Measurements from ENCODE around the gene PIK3R1.

The PIK3R1 gene

DNA sequence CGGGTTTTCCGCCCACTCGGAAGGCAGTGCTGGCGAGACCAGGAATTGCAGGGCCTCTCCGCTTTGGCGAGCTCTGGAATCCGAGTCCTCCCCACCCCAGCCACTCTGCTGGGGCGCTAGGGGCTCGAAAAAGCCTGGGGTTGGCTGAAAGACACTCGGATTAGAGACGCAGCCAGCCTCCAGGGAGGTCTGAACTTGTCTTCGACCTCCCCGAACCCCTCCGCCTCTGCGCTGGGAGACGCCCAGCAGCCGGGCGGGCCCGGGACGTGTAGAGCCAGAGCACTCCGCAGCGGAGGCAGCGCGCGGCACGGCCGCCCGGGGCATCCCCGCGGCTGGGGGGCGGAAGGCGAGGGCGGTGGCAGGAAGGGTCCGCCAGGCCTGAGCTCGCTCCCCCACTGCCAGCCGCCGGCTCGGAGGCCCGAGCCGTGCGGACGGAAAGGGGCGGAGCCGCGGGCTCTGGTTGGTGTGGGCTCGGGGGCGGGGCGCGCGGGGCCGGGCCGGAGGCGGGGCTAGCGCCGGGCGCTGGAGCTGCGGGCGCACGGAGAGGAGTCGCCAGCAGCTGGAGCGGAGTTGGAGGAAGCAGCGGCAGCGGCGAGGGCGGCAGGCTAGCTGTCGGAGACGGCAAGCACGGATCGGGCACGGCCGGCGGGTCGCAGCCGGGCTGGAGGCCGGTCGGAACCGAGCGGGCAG is at the start of gene PIK3R1:
PIK3R1 (plus strand) TSS at position 549 of the 690 bp plus-strand sequence. CDS start 10,920 bp downstream, outside the sequence.
- DNase-seq: peak in 1 of 2 experiments; percentile 59

DNA sequence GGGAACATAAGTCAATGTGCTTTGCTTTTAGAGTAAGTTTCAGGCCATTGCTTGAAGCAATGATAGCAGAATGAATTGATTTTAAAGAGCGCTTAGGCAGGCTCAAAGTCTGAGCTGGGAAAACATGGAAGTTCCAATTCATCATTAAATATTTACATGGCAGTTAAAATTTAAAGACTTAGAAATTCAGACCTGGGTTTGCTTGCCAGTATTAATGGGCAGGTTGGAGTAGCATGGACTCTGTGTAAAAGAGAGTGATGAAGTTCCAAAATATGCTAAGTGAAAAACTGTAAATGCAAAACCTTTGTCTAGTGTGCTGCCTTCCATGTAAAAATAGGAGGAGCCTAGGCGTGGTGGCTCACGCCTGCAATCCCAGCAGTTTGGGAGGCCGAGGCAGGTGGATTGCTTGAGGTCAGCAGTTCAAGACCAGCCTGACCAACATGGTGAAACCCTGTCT is 48.3 kb upstream of the PIK3R1 start:
- DNase-seq: no peak

DNA sequence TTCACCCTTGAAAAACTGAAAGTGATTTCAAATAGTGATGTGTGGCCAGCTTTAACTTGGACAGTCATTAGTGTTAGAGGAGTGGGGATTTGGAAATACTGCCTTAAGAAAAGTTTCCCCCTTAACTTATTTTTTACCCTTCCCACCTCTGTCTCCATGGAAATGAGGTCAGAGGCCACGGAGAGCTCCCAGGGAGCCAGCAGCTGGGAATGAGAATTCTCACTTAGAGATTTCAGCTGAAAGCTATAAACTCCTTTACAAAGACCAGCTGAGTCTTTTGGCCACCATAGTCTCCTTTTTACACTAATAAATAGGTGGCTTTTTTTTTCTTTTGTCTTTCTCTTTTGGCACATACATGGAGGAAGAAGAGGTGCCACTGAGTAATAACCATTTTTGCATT is 45.7 kb upstream of the PIK3R1 start:
- DNase-seq: no peak

DNA sequence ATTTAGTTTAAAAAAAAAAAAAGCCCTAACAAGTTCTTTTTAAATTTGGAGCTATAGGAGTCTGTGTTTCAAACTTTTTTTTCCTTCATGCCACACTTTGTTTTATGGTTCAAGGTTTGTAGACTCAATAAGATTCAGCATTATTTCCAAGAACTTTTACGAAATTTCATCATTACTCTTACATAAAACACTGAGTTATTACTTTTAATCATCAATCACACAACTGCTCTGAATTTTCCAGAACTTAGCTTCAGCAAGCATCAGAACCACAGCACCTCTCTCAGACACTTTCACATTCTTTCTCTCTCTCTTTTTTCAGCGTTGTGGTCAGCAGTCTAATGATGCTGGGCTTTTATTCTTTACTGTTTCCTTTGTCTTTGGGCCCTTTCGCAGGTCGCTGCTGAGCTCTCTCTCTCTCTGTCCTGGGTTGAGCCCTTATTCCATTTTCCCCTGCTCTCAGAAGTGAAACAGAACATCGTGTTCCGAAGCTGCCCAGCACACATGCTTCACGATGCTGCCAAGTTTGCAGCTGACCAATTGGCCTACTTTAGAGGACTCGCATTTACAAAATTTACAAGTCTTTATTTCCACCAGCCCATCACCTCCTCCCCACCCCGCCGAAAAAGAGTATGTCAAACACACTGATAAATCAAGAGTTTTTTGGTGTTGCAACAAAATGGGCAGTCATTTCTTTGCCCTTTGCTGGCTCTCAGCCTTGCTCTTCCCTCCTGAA is 44.6 kb upstream of the PIK3R1 start:
- peak in 1 of 2 experiments; percentile 49 for DNase-seq

DNA sequence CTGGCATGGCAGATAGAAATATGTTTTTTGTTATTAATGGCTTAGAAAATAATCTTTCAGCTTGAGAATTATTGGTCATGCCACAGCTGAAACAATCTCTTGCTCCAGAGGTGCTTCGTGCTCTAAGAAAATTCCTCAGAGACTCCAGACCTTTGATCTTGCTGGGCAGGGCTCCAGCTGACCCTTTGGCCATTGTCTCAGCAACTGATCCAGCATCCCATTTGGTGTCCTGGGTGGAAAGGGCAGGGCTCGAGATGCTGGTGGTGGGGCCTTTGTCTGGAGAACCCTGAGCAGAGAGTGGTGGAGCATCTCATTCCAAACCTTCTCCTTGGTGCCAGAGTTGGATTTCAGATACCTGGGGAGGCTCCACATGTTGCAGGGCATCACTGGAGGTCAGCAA is 43.2 kb upstream of the PIK3R1 start:
- DNase-seq: no peak

DNA sequence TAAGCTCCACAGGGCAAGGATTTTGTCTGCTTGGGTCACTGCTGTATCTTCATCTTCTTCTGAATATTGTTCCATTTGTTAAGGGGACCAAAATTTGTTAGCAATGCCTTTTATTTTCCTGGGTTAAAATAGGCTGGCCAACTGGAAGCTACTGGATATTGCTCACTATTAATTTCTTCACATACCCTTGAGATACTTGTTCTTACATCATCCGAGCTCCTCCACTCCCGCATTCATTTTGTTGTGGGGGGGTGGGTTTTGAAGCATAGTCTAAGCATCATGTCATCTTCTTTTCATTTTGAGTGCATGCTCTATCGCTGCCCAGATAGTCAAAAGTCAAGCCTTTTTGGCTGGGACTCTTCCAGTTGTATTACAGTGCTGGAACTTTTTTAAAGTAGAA is 42.5 kb upstream of the PIK3R1 start:
- no peak for DNase-seq

DNA sequence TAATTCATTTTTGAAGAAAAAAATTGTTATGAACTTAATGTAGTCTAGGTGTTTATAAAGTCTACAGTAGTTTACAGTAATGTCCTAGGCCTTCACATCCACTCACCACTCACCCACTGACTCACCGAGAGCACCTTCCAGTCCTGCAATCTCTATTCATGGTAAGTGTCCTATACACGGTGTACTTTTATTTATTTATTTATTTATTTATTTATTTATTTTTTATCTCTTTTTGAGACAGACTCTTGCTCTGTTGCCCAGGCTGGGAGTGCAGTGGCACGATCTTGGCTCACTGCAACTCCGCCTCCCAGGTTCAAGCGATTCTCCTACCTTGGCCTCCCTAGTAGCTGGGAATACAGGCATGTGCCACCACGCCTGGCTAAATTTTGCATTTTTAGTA is 39.3 kb upstream of the PIK3R1 start:
- DNase-seq: no peak

DNA sequence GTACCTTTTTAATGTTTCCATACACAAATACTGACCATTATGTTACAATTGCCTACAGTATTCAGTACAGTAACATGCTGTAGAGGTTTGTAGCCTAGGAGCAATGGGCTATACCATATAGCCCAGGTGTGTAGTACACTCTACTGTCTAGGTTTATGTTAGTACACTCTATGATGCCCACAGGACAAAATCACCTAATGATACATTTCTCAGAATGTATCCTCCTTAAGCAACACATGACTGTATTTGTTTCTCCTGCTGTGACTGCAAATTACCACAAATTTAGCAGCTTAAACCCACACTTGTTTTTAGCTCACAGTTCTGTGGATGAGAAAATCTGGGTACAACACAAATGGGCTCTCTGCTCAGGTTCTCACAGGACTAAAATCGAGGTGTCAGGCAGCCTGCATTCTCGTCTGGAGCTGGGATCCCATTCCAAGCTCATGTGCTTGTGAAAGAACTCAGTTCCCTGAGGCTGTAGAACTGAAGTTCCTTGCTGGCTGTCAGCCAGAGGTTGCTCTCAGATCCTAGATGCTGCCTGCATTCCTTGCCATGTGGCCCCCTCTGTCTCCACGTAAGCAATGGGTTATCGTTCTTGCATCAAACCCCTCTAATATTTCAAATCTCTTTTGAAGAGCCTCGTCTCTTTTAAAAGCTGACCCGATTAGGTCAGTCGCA is 38.6 kb upstream of the PIK3R1 start:
- DNase-seq: no peak

DNA sequence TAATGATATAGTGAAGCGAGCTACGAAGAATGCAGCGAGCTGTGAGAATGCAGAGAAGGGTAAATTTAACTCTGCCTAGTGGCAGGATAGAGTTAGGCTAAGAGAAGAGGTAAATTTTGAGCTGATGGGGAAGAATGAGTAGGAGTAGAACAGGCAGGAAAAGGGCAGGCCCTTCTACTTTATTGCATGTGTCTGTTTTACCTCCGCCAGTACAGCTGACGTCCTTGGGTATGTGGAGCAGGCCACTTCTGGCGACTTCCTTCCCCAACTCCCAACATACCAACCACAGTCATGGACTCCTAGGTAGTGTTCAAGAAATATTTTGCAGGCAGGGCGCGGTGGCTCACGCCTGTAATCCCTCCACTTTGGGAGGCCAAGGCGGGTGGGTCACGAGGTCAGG is 37.9 kb upstream of the PIK3R1 start:
- no peak for DNase-seq

DNA sequence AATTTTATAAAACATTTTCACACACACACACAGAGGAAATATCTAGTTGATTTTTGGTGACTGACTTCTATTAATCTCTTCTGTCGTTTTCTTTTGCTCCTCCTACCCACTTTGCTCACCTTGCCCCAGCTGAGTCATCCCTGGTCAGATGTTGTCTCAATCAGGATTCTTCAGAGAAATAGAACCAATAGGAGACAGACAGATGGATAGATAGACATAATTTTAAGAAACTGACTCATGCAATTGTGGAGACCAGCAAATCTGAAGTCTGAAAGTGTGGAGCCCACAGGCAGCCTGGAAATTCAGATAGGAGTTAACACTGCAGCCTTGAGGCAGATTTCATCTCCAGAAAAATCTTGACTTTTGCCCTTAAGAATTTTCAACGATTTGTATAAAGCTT is 37.0 kb upstream of the PIK3R1 start:
- DNase-seq: no peak

DNA sequence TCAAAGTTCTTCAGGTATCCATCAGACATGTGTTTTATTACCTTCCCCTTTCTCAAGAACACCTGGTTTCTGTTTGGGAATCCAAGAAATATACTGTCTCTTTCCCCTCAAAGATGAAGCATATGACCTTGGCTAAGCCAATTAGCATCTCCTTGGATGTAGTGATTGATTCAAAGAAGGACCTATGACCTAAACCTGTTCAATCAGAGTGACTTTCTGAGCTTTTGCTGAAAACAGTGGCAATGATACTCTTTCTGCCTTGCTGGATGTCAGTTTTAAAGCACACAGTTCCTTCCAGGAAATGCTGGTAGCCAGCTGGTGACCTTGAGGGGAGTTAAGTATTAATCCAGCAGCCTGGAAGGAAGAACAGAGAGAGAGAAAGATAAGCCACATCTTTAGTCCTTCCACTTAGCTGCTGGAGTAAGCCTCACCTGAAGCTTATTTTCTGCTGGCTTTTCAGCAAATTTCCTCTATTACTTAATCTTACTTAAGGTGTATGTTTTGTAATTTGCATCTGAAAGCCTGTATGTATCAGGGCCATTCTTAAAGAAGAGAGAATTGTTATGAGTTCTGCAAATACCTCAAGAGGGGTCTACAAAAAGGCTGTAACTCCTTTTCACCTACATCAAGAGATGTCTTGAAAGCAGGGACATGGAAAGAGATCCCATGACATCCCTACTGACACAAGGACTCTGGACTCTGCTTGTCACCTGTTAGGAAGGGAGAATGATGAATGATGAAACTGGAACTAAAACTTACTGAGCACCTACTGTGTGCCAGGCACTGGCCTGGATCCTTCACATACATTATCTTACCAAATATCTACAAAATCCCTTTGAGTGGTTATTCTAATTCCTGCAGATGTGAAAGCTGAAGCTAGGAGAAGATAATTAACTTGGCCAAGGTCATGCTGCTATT is 35.2 kb upstream of the PIK3R1 start:
- DNase-seq: no peak

DNA sequence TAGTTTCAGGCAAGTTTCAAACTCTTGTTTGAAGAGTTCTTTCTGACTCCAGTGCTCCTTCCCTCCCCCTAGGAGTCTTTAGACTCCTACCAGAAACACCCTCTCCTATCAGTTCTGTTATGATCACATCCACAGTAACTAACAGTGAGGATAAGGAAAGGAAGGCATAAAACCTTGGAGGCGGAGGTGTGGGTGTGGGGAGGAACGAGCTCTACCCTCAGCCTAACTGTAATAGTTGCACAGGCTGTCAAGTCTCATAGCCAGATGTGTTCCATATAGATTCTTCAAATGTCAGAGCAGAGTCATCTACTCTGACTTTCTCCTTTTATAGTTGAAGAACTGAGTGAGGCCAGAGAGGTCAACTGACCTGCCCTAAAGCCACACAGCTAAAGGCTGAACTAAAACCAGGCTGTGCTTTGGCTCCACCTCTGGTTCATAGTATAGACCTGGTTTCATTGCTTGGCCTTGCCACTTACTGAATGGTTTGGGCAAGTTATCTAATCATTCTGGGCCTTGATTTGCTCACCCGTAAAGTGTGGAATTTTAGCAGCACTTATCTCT is 34.4 kb upstream of the PIK3R1 start:
- DNase-seq: no peak

DNA sequence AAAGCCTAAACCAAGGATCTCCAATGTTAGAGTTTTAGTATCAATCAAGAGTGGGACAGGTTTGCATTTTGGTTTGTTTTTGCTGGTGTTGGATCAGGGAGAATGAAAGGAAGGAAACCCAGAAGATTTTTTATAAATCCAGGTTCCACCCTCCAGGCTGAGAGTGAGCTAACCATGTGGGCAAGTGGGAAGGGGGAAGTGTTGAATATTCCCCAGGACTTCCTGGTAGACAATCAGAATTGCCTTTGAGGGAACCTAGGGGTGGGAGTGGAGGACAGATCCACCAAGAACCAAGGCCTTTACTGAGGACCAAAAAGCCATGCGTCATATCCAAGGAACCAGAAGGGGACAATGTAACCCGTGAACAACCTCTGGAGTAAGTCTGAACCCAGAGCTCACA is 33.5 kb upstream of the PIK3R1 start:
- DNase-seq: no peak

DNA sequence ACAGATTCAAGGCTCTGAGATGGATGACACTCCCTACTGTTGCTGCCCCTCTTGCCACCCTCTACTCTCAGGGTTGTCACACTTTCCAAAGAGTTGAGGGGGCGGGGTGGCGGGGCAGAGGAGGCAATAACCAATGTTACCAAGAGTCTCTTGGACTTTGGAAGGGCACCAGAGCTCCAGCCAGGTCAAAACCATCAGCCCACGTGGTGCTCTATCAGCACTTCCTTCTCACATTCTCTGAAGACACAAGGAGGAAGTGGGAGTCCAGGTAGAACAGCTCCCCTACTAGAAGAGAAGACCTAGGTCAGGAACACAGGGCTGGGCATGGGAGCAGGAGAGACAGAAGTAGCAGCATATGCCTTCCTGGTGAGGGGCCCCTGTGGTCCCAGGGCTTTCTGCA is 33.0 kb upstream of the PIK3R1 start:
- DNase-seq: no peak

DNA sequence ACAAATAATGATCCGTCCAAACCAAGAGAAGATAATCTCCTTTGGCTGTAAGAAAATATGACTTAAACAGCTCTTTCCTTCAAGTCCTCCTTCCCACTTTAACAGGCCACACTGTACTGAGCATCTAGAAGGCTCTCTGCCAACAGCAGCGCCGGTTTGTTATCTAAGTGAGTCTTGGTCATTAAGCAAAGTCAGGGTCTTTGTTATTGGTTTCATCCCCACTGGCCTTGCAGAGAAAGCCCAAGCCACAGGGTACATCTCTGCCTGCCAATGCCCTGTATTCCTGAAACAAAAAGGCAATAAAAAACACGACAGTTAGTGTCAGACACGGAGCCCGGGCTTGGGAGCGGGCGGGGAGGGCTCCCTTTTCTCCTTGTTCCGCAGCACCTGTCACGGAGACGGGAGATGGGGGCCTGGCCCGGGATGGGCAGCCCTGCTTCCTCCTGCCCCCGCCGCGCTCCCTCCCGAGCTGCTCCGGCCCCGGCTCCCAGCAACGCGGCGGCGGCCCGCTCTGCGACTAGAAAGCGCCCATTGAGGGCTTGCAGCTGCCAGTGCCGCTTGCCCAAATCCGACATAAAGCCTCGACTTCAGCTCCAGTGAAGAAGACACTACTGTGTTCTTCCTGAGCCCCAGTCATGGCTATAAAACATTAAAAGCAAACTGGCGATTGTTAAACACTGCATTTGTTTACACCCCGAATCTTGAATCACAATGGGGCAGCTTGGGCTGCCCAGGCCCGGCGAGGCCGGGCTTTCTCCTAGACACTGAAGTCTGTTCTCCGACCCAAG is 28.1 kb upstream of the PIK3R1 start:
- peak in 1 of 2 experiments; percentile 15 for DNase-seq

DNA sequence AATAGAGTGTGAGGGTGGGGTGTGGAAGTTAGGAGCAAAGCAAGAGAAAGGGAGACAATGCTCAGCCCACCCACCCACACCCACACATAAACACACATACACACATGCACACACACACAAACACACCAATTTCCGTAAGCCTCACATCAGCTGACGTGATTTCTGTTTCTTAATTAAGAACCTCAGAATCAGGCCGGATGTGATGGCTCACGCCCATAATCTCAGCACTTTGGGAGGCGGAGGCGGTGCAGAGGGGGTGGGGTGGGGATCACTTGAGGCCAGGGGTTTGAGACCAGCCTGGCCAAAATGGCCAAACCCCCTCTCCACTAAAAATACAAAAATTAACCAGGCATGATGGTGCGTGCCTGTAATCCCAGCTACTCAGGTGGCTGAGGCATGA is 26.4 kb upstream of the PIK3R1 start:
- DNase-seq: no peak

DNA sequence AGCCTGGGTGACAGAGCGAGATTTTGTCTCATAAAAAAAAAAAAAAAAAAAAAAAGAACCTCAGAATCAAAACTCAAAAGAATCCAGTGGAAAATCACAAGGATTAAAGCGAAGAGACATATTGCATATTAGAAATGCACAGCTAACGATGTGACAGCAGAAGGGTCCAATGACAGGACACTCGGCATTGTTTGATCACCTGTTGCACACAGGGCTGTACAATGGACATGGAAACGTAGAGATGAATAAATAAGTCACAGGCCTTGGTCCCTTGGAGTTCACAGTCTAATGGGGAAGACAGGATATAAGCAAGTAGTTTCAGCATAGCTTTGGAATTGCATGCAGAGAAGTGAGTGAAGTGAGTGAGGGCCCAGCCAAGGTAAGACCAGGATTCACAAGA is 25.9 kb upstream of the PIK3R1 start:
- no peak for DNase-seq

DNA sequence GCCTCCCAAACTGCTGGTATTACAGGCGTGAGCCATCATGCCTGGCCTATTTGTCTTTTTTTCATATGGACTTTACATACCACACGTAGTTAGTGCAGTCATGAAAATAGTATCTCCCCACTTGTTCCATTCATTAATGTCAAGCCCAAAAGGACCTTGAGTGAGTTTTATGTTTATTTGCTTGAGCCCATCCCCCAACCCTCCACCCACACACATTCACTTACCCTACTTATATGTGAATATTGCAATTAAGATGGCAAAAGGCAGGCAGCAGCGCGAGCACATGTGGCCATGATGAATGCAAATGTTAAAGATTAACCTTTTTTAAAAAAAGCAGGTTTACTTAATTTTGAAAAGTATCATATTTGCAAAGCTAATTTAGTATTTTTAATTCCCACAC is 24.9 kb upstream of the PIK3R1 start:
- no peak for DNase-seq

DNA sequence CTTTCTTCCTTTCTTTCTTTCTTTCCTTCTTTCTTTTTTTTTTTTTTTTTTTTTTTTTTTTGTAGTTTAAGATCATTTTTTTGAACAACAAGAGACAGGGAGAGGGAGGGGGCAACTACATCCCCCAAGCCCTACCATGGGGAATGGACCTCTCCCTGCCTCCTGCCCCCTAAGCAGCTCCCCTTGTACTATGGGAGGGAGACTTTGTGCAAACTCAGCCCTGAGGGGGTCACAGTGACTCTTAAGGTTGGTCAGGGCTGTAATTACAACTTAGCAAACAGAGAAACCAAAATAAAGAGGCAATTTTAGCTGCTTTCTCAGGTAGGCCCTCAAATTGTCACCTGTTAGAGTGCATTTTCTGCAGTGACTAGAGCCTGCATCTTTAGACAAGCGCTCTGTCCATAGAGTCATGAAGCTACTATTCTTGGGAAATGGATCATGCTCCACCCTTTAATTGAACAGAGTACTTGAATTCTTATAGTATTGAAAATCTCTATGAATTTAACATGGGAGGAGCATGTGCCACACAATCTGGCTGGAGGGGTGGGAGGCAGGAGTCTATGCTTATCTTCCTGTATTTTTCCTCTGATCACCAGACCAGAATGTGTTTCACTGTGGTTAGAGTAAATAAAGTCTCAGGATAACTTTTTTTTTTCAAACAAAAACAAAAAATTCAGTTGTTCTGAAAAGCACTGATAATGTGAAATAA is 24.3 kb upstream of the PIK3R1 start:
- no peak for DNase-seq

DNA sequence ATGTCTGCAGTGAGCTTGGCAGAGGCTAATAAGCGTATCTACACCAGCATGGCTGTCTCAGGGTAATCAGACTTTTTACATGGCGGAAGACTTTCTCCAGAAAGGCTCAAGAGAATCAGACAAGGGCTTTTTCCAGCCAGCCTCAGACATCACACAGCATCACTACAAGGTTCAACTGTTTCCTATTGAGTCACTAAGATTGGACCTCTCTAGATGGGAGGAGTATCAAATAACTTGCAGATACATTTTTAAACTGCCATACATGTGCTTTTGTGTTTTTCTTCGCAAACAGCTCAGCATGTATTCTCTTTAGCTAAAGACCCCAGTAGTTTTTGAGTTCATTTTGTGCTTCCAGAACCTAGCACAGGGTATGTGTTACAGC is 22.9 kb upstream of the PIK3R1 start:
- DNase-seq: no peak

DNA sequence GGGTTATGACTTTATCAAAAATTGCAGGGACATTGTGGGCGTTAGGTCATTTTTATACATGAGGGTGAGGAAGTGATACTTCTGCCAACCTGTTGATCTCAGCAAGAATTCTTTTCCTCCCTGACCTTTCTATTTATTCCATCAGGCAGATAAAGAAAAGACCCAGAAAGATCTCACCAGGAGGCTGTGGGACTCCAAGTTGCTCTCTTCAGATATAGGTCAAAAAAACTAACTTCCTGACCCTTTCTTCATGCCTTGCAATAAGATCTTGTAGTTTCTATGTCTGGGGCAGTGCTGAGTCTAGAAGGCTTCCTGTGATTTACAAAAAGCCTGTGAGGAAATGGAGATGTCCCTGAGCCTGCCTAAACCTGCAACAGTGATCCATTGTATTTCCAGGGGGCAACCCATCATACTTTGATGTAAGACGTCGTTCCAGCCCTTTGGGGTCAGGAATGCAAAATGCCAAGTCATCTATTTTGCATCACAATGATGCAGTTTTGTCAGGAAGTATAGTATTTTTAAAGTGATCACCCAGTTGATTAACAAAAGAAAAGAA is 22.0 kb upstream of the PIK3R1 start:
- DNase-seq: no peak
